HCEC 1CT (cell line): Measurements from ENCODE around the gene SMURF2.
"Not testable (repeated sequence)": the region's sequence is repeated elsewhere in the genome, so short reads cannot be mapped to it uniquely, and the experiment has no call there.

Experiments used
- DNase-seq: peaks from one replicate; pipeline ENCODE4 v3.0.0-alpha.2; 2017

Gene SMURF2

DNA sequence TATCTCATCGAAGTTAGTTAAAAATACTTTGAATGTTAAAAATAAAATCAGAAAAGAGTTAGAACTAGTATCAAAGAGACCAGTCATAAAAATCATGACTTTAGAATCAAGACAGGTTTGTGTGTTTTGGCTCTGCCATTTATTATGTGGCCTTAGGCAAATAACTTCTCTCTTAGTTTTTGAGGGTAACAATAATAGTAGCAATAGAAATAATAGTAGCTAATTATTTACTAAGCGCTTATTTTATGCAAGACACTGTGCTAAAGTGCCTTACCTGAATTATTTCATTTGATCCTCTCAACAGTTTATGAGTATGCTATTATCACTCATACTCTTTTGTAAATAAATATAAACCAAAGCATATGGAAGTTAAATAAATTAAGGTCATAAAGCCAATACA is 77.0 kb downstream of the SMURF2 start:
- DNase-seq, result no peak

- DNase-seq, result no peak
Observed at GRCh38 chr17:64583038-64583437, 79.1 kb downstream of the SMURF2 start.

- no peak for DNase-seq
Observed at GRCh38 chr17:64580384-64581315, 81.5 kb downstream of the SMURF2 start.

- no peak for DNase-seq
Observed at GRCh38 chr17:64579917-64580316, 82.2 kb downstream of the SMURF2 start.

DNA sequence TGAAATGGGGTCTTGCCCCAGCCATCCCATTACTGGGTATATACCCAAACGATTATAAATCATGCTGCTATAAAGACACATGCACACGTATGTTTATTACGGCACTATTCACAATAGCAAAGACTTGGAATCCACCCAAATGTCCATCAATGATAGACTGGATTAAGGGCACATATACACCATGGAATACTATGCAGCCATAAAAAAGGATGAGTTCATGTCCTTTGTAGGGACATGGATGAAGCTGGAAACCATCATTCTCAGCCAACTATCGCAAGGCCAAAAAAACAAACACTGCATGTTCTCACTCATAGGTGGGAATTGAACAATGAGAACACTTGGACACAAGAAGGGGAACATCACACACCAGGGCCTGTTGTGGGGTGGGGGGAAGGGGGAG is 85.1 kb downstream of the SMURF2 start:
- DNase-seq, result not testable (repeated sequence)

DNA sequence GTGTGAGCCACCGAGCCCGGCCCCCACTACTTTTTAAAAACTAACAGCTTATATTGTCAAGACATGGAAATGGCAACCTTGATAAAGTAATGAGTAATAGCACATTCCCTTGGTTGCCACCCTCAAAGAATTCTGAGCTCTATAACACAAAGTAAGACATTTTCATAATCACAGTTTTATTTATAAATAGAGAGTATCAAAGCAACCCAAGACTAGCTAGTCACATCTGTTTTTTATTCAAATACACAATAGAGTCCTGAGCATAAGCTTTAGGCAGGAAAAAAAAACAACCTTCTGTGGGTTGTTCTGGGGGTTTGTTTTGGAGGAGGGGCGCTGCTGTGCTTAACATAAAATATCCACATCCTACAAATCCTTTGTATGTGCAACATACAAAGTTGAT is 86.7 kb downstream of the SMURF2 start:
- no peak for DNase-seq

DNA sequence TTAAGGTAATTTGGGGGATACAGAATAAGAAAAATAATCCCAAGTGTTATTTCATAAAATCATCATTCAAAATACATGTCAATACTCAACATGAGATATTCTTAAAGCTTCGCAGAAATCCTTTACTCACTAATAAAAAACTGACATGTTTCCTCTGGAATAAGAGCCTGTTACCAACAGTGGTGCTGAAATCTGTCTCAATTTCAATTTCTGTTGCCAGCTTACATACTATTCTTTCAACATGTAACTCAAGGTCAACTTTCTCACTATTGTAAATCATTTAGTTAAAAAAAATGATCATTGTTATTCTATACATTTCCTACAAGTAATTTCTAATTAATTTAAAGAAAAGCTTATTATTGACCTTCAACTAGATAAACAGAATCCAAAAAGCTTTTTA is 87.5 kb downstream of the SMURF2 start:
- DNase-seq, result no peak

DNA sequence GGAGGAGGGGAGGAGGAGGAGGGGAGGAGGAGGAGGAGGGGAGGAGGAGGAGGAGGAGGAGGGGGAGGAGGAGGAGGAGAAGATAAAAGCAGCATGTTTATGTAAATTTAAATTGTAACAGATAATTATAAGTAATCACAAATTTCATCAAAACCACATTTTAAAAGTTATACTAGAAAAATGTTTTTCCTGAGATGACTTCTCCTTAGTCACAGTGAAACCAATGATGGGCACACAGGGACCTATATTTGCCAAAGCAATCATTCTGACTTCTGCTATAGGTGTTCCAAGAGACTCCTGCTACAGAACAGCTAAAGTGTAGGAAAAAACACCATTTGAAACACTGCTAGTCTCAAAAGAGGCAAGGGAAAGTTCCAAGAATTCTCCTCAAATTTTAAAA is 88.9 kb downstream of the SMURF2 start:
- no peak for DNase-seq

DNA sequence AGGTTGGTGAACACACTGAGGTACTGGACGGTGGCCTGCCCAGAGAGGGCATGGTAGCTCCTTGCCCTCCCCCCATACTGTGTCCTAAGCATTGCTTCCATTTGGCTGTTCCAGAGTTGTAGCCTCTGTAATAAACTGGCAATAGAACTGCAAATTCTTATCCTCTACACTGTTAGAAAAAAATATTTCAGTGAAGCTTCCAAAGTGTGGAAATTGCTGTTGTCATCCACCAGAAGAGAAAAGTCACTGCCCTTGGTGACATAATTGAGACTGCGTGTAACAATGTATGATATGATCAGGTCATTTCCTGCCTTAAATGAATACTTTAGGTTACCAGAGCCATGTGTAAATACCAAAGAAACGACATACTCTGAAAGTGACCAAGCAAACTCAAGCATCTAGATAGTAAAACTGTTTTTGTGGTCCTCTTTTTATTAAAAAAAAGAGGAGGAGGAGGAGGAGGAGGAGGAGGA is 89.4 kb downstream of the SMURF2 start:
- peak; percentile 53 for DNase-seq

DNA sequence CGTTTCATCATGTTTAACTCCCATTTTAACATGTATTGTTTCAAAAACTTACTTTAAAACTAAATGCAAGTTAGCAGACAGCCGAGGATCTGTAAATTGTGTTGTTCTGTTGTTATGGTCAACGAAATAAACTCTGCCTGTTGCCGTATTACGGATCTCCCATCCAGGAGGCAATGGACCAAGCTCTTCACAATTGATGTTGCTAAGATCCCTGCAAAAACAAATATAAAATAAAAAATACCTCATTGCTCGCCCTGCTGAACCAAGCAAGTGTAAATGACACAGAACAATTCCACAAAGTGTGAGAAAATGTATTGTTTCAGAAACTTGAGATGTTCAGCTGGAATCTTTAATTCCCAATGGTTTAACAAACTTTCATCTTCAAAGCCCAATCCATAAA is 90.4 kb downstream of the SMURF2 start:
- no peak for DNase-seq

- no peak for DNase-seq
Observed at GRCh38 chr17:64565563-64565962, 96.5 kb downstream of the SMURF2 start.

DNA sequence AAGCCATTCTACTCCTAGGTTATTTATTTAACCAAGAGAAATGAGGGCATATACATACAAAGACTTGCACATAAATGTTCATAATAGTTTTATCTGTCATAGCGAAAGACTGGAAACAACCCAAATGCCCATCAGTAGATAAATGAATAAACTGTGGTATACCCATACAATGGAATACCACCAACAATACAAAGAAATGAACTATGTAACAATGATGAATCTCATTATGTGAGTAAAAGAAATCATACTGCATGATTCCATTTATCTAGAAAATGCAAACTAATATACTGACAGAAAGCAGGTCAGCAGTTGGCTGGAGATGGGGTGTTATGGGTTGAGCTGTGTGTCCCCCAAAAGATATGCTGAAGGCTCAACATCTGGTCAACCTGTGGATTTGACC is 98.0 kb downstream of the SMURF2 start:
- no peak for DNase-seq

DNA sequence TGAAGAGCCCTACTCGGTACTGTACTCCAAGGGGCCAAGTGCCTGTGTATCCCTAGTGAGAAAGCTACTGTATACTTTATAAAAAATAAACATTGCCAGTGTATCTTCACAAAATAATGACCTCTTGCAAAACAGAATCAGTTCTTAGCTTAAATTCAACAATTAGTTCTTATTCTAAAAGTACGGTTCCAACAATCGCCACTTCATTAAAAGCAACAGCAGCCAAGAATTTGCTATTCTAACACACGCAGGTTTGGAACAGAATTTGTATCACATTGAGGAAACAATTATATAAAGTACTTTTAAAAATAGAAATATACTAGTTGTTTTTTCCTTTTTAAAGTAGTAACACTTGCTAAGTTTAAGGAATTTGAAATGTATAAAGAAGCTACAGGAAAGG is 106.8 kb downstream of the SMURF2 start:
- no peak for DNase-seq

DNA sequence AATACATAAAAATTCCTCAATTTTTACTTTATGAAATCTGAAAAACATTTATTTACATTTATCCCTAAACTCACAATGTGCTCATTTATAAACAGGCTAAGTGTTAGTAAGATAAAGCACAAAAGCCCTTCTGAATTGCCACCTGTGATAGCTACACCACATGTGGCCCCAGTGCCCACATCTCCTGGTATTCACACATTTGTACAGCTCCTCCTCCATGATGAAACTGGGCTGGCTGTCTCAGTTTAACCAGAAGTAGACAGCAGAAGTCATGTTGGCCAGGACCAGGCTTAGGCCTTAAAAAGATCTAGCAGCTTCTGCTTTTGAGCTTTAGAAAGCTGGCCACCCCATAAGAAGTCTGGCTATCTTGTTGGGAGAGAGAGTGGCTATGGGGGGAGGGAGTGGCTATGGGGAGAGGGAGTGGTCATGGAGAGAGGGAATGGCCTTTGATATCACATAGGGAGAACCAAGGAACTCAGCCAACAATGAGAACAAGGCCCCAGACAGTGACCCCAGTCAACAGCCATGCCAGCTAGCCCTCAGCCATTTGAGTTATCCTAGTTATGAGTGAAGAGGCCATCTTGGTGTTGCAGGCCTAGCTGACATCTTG is 108.0 kb downstream of the SMURF2 start:
- DNase-seq, result no peak

DNA sequence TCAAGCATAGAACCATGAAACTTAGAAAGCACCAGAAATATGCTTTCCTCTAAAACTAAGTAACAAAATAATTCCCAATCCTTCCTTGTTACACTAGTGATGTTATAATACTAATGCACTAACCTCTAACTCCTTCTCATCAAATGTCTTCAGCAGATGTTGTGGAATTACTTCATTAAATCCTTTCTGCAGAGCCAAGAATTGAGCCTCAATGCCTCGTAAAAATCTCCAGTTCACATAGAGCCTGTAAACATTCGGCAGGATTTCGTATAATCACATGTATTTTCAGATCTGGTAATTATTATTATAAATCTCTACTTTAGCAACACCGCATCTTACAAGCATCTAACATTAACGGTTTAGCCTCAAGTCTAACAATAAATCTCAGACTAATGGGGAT is 110.6 kb downstream of the SMURF2 start:
- no peak for DNase-seq

- no peak for DNase-seq
Observed at GRCh38 chr17:64547319-64547718, 114.8 kb downstream of the SMURF2 start.

GRCh38 chr17:64546716-64547115 is 115.4 kb downstream of the SMURF2 start:
- no peak for DNase-seq

DNA sequence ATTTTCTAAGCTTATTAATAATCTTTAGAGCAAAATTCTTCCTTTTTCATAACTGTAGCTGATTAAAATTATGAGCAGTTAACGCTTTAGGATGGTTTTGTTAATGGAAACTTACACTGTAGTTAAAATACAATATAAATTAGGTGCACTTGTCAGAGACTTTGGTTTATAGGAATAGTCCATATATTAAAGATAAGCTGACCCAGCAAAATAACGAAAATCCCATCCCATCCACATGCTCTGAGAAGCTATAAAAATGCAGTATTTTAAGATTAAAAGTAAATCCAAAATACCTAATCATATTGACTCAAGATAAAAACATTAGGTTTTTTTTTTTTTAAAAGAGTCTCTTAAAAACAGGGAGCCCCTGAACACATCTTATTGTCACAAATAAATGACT is 117.4 kb downstream of the SMURF2 start:
- DNase-seq, result no peak

DNA sequence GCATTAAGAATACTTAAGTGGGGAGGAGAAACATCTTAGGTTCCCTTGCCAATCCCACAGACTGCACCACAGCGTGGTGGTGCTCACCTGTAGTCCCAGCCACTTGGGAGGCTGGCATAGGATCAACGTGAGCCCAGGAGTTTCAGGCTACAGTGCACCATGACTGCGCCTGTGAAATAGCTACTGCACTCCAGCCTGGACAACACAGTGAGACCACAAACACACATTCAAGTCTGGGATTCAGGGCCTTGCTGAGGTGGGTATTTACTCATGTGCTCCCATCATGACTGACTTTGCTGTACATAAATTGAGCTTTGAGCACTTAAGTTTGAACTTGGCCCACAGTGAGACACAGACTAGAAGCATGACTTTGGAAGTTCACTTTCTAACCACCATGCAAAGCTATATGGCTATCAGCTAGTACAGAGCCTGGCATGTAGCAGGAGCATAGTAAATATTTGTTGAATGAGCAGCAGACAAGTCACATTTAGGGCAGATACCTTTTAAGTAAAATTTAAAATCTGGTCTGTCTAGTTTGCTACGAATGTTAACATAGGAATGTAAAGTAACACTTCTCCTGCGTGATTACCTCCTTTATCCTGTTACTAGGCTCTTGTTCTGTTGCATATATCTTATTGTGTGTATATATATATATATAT is 121.9 kb downstream of the SMURF2 start:
- no peak for DNase-seq

GRCh38 chr17:64538508-64539130 is 123.5 kb downstream of the SMURF2 start:
- DNase-seq, result no peak

DNA sequence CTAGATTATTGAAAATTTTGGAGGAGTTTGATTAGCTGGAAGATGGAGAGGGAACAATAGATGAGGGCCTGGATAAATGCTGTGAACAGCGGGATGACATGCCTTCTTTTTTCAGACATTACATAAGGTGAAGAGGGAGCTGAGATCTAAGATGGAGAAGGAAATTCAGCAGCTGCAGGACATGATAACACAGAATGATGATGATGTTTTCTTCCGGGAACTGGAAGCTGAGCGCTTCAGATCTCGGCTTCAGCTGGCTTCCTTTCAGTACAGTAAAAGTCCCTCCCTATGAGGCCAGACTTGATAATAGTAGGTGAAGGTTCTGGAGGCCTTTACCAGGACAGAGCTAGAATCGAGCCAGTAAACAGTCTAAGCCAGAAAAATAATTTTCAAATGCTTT is 124.6 kb downstream of the SMURF2 start:
- no peak for DNase-seq

- no peak for DNase-seq
Observed at GRCh38 chr17:64536913-64537312, 125.2 kb downstream of the SMURF2 start.

GRCh38 chr17:64535357-64535756 is 126.8 kb downstream of the SMURF2 start:
- no peak for DNase-seq
